ENCODE data around the gene TSPAN31.
"Not testable (repeated sequence)": the region's sequence is repeated elsewhere in the genome, so short reads cannot be mapped to it uniquely, and the experiment has no call there.

TSPAN31 gene

GRCh38 chr12:57718641-57719528 is 26.0 kb upstream of the TSPAN31 start:
- H3K4me2 ChIP-seq (ENCODE audit: insufficient read depth, low read length): no peak overlapping the region
- no peak overlapping the region for H2AFZ ChIP-seq (ENCODE audit: low read depth, low read length)
- H3K27me3 ChIP-seq (ENCODE audit: insufficient read depth, low read length, poor library complexity): no peaks in the 10 kb centered on the region
- no peaks in the 10 kb centered on the region for H3K9me3 ChIP-seq (ENCODE audit: insufficient read depth, low read length, severe bottlenecking)
- no peak overlapping the region for H3K4me3 ChIP-seq (ENCODE audit: low read depth in 1 of 2, low read length in 2 of 2)
- H4K20me1 ChIP-seq (ENCODE audit: insufficient read depth, low read length): no peaks in the 10 kb centered on the region; the same call in 1 of the 2 replicates
- H3K27ac ChIP-seq (ENCODE audit: low read length): no peak overlapping the region
- TF ChIP-seq CTCF (IDR thresholded peaks at IDR 0.05; ENCODE audit: borderline replicate concordance, extremely low read depth, low read length, poor library complexity, severe bottlenecking) (no peak), EZH2 (IDR thresholded peaks at IDR 0.05; ENCODE audit: borderline replicate concordance, low read depth, low read length, severe bottlenecking) (no peak)
- ATAC-seq (ENCODE audit: insufficient read depth, low read depth) (no peak), DNase-seq (no peak)
- H3K4me1 ChIP-seq (ENCODE audit: insufficient read depth, low read length): no peaks in the 10 kb centered on the region
- no peaks in the 10 kb centered on the region for H3K79me2 ChIP-seq (ENCODE audit: insufficient read depth, low read length)
- H3K9ac ChIP-seq (ENCODE audit: low read depth, low read length): no peak overlapping the region
- peaks cover 66% of the 10 kb centered on the region for H3K36me3 ChIP-seq (ENCODE audit: insufficient read depth, low read length)

DNA sequence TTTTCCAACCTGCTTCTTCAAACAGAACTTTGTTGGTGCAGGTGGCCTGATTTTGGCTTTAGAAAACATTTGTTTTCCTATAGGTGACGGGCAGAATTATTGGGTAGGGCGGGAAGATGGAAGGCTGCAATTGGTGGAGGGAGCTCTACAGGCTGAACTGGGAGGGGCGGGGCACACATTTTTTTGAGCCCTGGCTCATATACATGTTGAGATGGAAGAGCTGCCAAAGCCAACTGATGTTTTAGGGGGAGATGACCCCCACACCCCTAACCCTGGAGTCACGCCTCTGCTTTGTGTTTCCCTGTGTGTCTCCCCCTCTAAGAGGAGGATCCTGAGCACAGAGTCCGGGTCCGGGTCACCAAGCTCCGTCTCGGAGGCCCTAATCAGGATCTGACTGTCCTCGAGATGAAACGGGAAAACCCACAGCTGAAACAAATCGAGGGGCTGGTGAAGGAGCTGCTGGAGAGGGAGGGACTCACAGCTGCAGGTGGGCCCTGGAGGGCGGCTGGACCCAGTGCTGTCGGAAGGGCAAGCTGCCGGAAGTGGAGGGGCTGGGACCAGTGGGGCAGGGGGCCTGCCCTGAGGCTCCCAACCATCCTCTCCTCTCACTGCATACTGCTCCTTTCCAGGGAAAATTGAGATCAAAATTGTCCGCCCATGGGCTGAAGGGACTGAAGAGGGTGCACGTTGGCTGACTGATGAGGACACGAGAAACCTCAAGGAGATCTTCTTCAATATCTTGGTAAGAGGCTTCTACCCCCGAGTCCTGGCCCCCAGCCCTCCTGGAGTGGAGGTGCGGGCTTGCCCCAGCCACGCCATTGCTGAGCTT is 24.8 kb upstream of the TSPAN31 start:
- DNase-seq (no peak), ATAC-seq (ENCODE audit: insufficient read depth, low read depth) (no peak)
- H3K79me2 ChIP-seq (ENCODE audit: insufficient read depth, low read length): no peaks in the 10 kb centered on the region
- H3K4me3 ChIP-seq (ENCODE audit: low read depth in 1 of 2, low read length in 2 of 2): no peak overlapping the region
- H3K4me1 ChIP-seq (ENCODE audit: insufficient read depth, low read length): no peaks in the 10 kb centered on the region
- H3K27ac ChIP-seq (ENCODE audit: low read length): no peak overlapping the region
- no peaks in the 10 kb centered on the region; the same call in 1 of the 2 replicates for H4K20me1 ChIP-seq (ENCODE audit: insufficient read depth, low read length)
- no peak overlapping the region for H3K9ac ChIP-seq (ENCODE audit: low read depth, low read length)
- H3K36me3 ChIP-seq (ENCODE audit: insufficient read depth, low read length): peaks cover 66% of the 10 kb centered on the region
- no peak overlapping the region for H2AFZ ChIP-seq (ENCODE audit: low read depth, low read length)
- no peaks in the 10 kb centered on the region for H3K27me3 ChIP-seq (ENCODE audit: insufficient read depth, low read length, poor library complexity)
- no peaks in the 10 kb centered on the region for H3K9me3 ChIP-seq (ENCODE audit: insufficient read depth, low read length, severe bottlenecking)
- H3K4me2 ChIP-seq (ENCODE audit: insufficient read depth, low read length): no peak overlapping the region
- TF ChIP-seq CTCF (IDR thresholded peaks at IDR 0.05; ENCODE audit: borderline replicate concordance, extremely low read depth, low read length, poor library complexity, severe bottlenecking) (no peak), EZH2 (IDR thresholded peaks at IDR 0.05; ENCODE audit: borderline replicate concordance, low read depth, low read length, severe bottlenecking) (no peak)

DNA sequence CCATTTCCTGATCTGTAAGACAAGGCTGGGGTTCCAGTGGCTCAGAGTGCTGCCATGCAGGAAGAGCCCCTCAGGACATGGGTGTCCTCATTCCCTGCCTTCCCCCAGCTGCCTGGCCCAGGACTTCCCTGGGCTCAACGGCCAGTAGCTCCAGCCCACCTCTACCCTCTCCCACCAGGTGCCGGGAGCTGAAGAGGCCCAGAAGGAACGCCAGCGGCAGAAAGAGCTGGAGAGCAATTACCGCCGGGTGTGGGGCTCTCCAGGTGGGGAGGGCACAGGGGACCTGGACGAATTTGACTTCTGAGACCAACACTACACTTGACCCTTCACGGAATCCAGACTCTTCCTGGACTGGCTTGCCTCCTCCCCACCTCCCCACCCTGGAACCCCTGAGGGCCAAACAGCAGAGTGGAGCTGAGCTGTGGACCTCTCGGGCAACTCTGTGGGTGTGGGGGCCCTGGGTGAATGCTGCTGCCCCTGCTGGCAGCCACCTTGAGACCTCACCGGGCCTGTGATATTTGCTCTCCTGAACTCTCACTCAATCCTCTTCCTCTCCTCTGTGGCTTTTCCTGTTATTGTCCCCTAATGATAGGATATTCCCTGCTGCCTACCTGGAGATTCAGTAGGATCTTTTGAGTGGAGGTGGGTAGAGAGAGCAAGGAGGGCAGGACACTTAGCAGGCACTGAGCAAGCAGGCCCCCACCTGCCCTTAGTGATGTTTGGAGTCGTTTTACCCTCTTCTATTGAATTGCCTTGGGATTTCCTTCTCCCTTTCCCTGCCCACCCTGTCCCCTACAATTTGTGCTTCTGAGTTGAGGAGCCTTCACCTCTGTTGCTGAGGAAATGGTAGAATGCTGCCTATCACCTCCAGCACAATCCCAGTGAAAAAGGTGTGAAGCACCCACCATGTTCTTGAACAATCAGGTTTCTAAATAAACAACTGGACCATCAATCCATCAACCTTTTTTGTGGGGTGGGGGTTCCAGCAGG is 23.9 kb upstream of the TSPAN31 start:
- no peaks in the 10 kb centered on the region for H3K9me3 ChIP-seq (ENCODE audit: insufficient read depth, low read length, severe bottlenecking)
- H3K27me3 ChIP-seq (ENCODE audit: insufficient read depth, low read length, poor library complexity): no peaks in the 10 kb centered on the region
- no peaks in the 10 kb centered on the region; the same call in 1 of the 2 replicates for H4K20me1 ChIP-seq (ENCODE audit: insufficient read depth, low read length)
- H3K79me2 ChIP-seq (ENCODE audit: insufficient read depth, low read length): no peaks in the 10 kb centered on the region
- TF ChIP-seq EZH2 (IDR thresholded peaks at IDR 0.05; ENCODE audit: borderline replicate concordance, low read depth, low read length, severe bottlenecking): no peak
- TF ChIP-seq CTCF (IDR thresholded peaks at IDR 0.05; ENCODE audit: borderline replicate concordance, extremely low read depth, low read length, poor library complexity, severe bottlenecking): no peak
- no peak overlapping the region for H3K27ac ChIP-seq (ENCODE audit: low read length)
- DNase-seq (no peak), ATAC-seq (ENCODE audit: insufficient read depth, low read depth) (no peak)
- H3K4me1 ChIP-seq (ENCODE audit: insufficient read depth, low read length): no peaks in the 10 kb centered on the region
- H3K4me3 ChIP-seq (ENCODE audit: low read depth in 1 of 2, low read length in 2 of 2): no peak overlapping the region
- H2AFZ ChIP-seq (ENCODE audit: low read depth, low read length): no peak overlapping the region
- H3K4me2 ChIP-seq (ENCODE audit: insufficient read depth, low read length): no peak overlapping the region
- no peak overlapping the region for H3K9ac ChIP-seq (ENCODE audit: low read depth, low read length)
- peaks cover 61% of the 10 kb centered on the region for H3K36me3 ChIP-seq (ENCODE audit: insufficient read depth, low read length)

DNA sequence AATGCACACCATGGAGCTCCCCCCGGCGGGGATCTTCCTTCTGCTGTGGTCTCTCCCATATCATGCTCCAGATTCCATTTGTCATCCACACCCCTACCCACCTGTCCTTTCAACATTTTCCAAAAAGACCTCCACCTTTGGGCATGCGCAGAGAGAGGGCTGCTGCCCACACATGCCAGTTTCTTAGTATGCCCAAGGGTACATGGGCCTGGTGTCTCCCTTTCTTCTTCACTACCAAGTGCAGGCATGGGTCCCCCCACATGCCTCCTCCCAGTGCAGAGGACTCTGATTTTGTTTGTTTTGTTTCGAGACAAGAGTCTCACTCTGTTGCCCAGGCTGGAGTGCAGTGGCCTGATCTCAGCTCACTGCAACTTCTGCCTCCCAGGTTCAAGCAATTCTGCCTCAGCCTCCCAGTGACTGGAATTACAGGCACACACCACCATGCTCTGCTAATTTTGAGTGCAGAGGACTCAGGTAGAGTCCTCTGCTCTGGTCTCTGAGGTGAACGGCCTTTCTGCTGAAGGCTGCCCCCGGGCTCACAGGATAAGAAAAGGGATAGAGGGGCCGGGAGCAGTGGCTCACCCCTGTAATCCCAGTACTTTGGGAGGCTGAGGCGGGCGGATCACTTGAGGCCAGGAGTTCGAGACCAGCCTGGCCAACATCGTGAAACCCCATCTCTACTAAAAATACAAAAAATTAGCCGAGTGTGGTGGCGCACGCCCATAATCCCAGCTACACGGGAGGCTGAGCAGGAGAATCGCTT is 22.8 kb upstream of the TSPAN31 start:
- not testable (repeated sequence) for H3K4me1 ChIP-seq (ENCODE audit: insufficient read depth, low read length); H3K9me3 ChIP-seq (ENCODE audit: insufficient read depth, low read length, severe bottlenecking); ATAC-seq (ENCODE audit: insufficient read depth, low read depth); DNase-seq; H3K9ac ChIP-seq (ENCODE audit: low read depth, low read length); H3K79me2 ChIP-seq (ENCODE audit: insufficient read depth, low read length); H3K4me3 ChIP-seq (ENCODE audit: low read depth in 1 of 2, low read length in 2 of 2); H3K27me3 ChIP-seq (ENCODE audit: insufficient read depth, low read length, poor library complexity); H2AFZ ChIP-seq (ENCODE audit: low read depth, low read length); H4K20me1 ChIP-seq (ENCODE audit: insufficient read depth, low read length); H3K4me2 ChIP-seq (ENCODE audit: insufficient read depth, low read length); H3K27ac ChIP-seq (ENCODE audit: low read length)
- peaks cover 59% of the 10 kb centered on the region for H3K36me3 ChIP-seq (ENCODE audit: insufficient read depth, low read length)

Measured in DND-41 (cell line).